ENCODE data around the gene HEG1.
"Not testable (repeated sequence)": the region's sequence is repeated elsewhere in the genome, so short reads cannot be mapped to it uniquely, and the experiment has no call there.

HEG1 gene

GRCh38 chr3:124965413-124965812 lies 90.4 kb downstream of the HEG1 start:
- Histone ChIP-seq H3K27me3 (ENCODE audit: control insufficient read depth, insufficient read depth, low read length) (no peaks in the 10 kb centered on the region), H3K4me1 (ENCODE audit: control insufficient read depth, insufficient read depth, low read length) (no peaks in the 10 kb centered on the region), H3K4me3 (ENCODE audit: low read length) (no peak overlapping the region), H3K9ac (ENCODE audit: low read length) (no peak overlapping the region), H3K27ac (ENCODE audit: low read depth, low read length) (no peak overlapping the region), H3K36me3 (ENCODE audit: control insufficient read depth, insufficient read depth, low read length) (no peaks in the 10 kb centered on the region)

GRCh38 chr3:124964387-124964786 lies 91.4 kb downstream of the HEG1 start:
- H3K9ac ChIP-seq (ENCODE audit: low read length): no peak overlapping the region
- no peaks in the 10 kb centered on the region for H3K27me3 ChIP-seq (ENCODE audit: control insufficient read depth, insufficient read depth, low read length)
- no peaks in the 10 kb centered on the region for H3K4me1 ChIP-seq (ENCODE audit: control insufficient read depth, insufficient read depth, low read length)
- no peak overlapping the region for H3K4me3 ChIP-seq (ENCODE audit: low read length)
- no peak overlapping the region for H3K27ac ChIP-seq (ENCODE audit: low read depth, low read length)
- H3K36me3 ChIP-seq (ENCODE audit: control insufficient read depth, insufficient read depth, low read length): no peaks in the 10 kb centered on the region

GRCh38 chr3:124963755-124964154 lies 92.0 kb downstream of the HEG1 start:
- H3K27me3 ChIP-seq (ENCODE audit: control insufficient read depth, insufficient read depth, low read length): no peaks in the 10 kb centered on the region
- no peak overlapping the region for H3K9ac ChIP-seq (ENCODE audit: low read length)
- no peak overlapping the region for H3K27ac ChIP-seq (ENCODE audit: low read depth, low read length)
- no peaks in the 10 kb centered on the region for H3K4me1 ChIP-seq (ENCODE audit: control insufficient read depth, insufficient read depth, low read length)
- H3K4me3 ChIP-seq (ENCODE audit: low read length): no peak overlapping the region
- no peaks in the 10 kb centered on the region for H3K36me3 ChIP-seq (ENCODE audit: control insufficient read depth, insufficient read depth, low read length)

- no peaks in the 10 kb centered on the region for H3K36me3 ChIP-seq (ENCODE audit: control insufficient read depth, insufficient read depth, low read length)
- no peaks in the 10 kb centered on the region for H3K4me1 ChIP-seq (ENCODE audit: control insufficient read depth, insufficient read depth, low read length)
- no peak overlapping the region for H3K27ac ChIP-seq (ENCODE audit: low read depth, low read length)
- no peaks in the 10 kb centered on the region for H3K27me3 ChIP-seq (ENCODE audit: control insufficient read depth, insufficient read depth, low read length)
- no peak overlapping the region for H3K9ac ChIP-seq (ENCODE audit: low read length)
- no peak overlapping the region for H3K4me3 ChIP-seq (ENCODE audit: low read length)
Observed at GRCh38 chr3:124962403-124962940, 93.3 kb downstream of the HEG1 start.

- no peaks in the 10 kb centered on the region for H3K27me3 ChIP-seq (ENCODE audit: control insufficient read depth, insufficient read depth, low read length)
- no peak overlapping the region for H3K9ac ChIP-seq (ENCODE audit: low read length)
- no peak overlapping the region for H3K27ac ChIP-seq (ENCODE audit: low read depth, low read length)
- no peaks in the 10 kb centered on the region for H3K36me3 ChIP-seq (ENCODE audit: control insufficient read depth, insufficient read depth, low read length)
- no peak overlapping the region for H3K4me3 ChIP-seq (ENCODE audit: low read length)
- no peaks in the 10 kb centered on the region for H3K4me1 ChIP-seq (ENCODE audit: control insufficient read depth, insufficient read depth, low read length)
Observed at GRCh38 chr3:124960698-124961097, 95.1 kb downstream of the HEG1 start.

- Histone ChIP-seq H3K4me3 (ENCODE audit: low read length) (no peak overlapping the region), H3K27ac (ENCODE audit: low read depth, low read length) (no peak overlapping the region), H3K36me3 (ENCODE audit: control insufficient read depth, insufficient read depth, low read length) (no peaks in the 10 kb centered on the region), H3K4me1 (ENCODE audit: control insufficient read depth, insufficient read depth, low read length) (no peaks in the 10 kb centered on the region), H3K9ac (ENCODE audit: low read length) (no peak overlapping the region), H3K27me3 (ENCODE audit: control insufficient read depth, insufficient read depth, low read length) (no peaks in the 10 kb centered on the region)
Observed at GRCh38 chr3:124960105-124960504, 95.7 kb downstream of the HEG1 start.

GRCh38 chr3:124957951-124958350 lies 97.8 kb downstream of the HEG1 start:
- H3K27ac ChIP-seq (ENCODE audit: low read depth, low read length); H3K4me3 ChIP-seq (ENCODE audit: low read length); H3K4me1 ChIP-seq (ENCODE audit: control insufficient read depth, insufficient read depth, low read length); H3K9ac ChIP-seq (ENCODE audit: low read length); H3K36me3 ChIP-seq (ENCODE audit: control insufficient read depth, insufficient read depth, low read length); H3K27me3 ChIP-seq (ENCODE audit: control insufficient read depth, insufficient read depth, low read length): not testable (repeated sequence)

GRCh38 chr3:124952282-124952855 lies 103.4 kb downstream of the HEG1 start:
- H3K27me3 ChIP-seq (ENCODE audit: control insufficient read depth, insufficient read depth, low read length): no peaks in the 10 kb centered on the region
- no peak overlapping the region for H3K27ac ChIP-seq (ENCODE audit: low read depth, low read length)
- no peak overlapping the region for H3K9ac ChIP-seq (ENCODE audit: low read length)
- H3K36me3 ChIP-seq (ENCODE audit: control insufficient read depth, insufficient read depth, low read length): no peaks in the 10 kb centered on the region
- H3K4me1 ChIP-seq (ENCODE audit: control insufficient read depth, insufficient read depth, low read length): no peaks in the 10 kb centered on the region
- H3K4me3 ChIP-seq (ENCODE audit: low read length): no peak overlapping the region

- H3K27ac ChIP-seq (ENCODE audit: low read depth, low read length): no peak overlapping the region
- H3K27me3 ChIP-seq (ENCODE audit: control insufficient read depth, insufficient read depth, low read length): no peaks in the 10 kb centered on the region
- no peak overlapping the region for H3K9ac ChIP-seq (ENCODE audit: low read length)
- no peaks in the 10 kb centered on the region for H3K4me1 ChIP-seq (ENCODE audit: control insufficient read depth, insufficient read depth, low read length)
- H3K4me3 ChIP-seq (ENCODE audit: low read length): no peak overlapping the region
- H3K36me3 ChIP-seq (ENCODE audit: control insufficient read depth, insufficient read depth, low read length): no peaks in the 10 kb centered on the region
Observed at GRCh38 chr3:124951511-124952281, 104.1 kb downstream of the HEG1 start.

- Histone ChIP-seq H3K27me3 (ENCODE audit: control insufficient read depth, insufficient read depth, low read length) (no peaks in the 10 kb centered on the region), H3K36me3 (ENCODE audit: control insufficient read depth, insufficient read depth, low read length) (no peaks in the 10 kb centered on the region), H3K4me3 (ENCODE audit: low read length) (no peak overlapping the region), H3K4me1 (ENCODE audit: control insufficient read depth, insufficient read depth, low read length) (no peaks in the 10 kb centered on the region), H3K27ac (ENCODE audit: low read depth, low read length) (no peak overlapping the region), H3K9ac (ENCODE audit: low read length) (no peak overlapping the region)
Observed at GRCh38 chr3:124950026-124950425, 105.8 kb downstream of the HEG1 start.

- Histone ChIP-seq H3K36me3 (ENCODE audit: control insufficient read depth, insufficient read depth, low read length) (no peaks in the 10 kb centered on the region), H3K4me3 (ENCODE audit: low read length) (no peak overlapping the region), H3K27me3 (ENCODE audit: control insufficient read depth, insufficient read depth, low read length) (no peaks in the 10 kb centered on the region), H3K4me1 (ENCODE audit: control insufficient read depth, insufficient read depth, low read length) (no peaks in the 10 kb centered on the region), H3K9ac (ENCODE audit: low read length) (no peak overlapping the region), H3K27ac (ENCODE audit: low read depth, low read length) (no peak overlapping the region)
Observed at GRCh38 chr3:124942613-124943012, 113.2 kb downstream of the HEG1 start.

GRCh38 chr3:124941771-124942170 lies 114.0 kb downstream of the HEG1 start:
- H3K4me3 ChIP-seq (ENCODE audit: low read length): no peak overlapping the region
- H3K9ac ChIP-seq (ENCODE audit: low read length): no peak overlapping the region
- H3K27me3 ChIP-seq (ENCODE audit: control insufficient read depth, insufficient read depth, low read length): no peaks in the 10 kb centered on the region
- H3K4me1 ChIP-seq (ENCODE audit: control insufficient read depth, insufficient read depth, low read length): no peaks in the 10 kb centered on the region
- no peak overlapping the region for H3K27ac ChIP-seq (ENCODE audit: low read depth, low read length)
- no peaks in the 10 kb centered on the region for H3K36me3 ChIP-seq (ENCODE audit: control insufficient read depth, insufficient read depth, low read length)

GRCh38 chr3:124939661-124940060 lies 116.1 kb downstream of the HEG1 start:
- H3K27me3 ChIP-seq (ENCODE audit: control insufficient read depth, insufficient read depth, low read length): no peaks in the 10 kb centered on the region
- H3K36me3 ChIP-seq (ENCODE audit: control insufficient read depth, insufficient read depth, low read length): no peaks in the 10 kb centered on the region
- no peaks in the 10 kb centered on the region for H3K4me1 ChIP-seq (ENCODE audit: control insufficient read depth, insufficient read depth, low read length)
- no peak overlapping the region for H3K4me3 ChIP-seq (ENCODE audit: low read length)
- no peak overlapping the region for H3K9ac ChIP-seq (ENCODE audit: low read length)
- no peak overlapping the region for H3K27ac ChIP-seq (ENCODE audit: low read depth, low read length)

All from rectal smooth muscle tissue (tissue), 1 donor.